ENCODE measurements around the gene SRGAP1.

DNA sequence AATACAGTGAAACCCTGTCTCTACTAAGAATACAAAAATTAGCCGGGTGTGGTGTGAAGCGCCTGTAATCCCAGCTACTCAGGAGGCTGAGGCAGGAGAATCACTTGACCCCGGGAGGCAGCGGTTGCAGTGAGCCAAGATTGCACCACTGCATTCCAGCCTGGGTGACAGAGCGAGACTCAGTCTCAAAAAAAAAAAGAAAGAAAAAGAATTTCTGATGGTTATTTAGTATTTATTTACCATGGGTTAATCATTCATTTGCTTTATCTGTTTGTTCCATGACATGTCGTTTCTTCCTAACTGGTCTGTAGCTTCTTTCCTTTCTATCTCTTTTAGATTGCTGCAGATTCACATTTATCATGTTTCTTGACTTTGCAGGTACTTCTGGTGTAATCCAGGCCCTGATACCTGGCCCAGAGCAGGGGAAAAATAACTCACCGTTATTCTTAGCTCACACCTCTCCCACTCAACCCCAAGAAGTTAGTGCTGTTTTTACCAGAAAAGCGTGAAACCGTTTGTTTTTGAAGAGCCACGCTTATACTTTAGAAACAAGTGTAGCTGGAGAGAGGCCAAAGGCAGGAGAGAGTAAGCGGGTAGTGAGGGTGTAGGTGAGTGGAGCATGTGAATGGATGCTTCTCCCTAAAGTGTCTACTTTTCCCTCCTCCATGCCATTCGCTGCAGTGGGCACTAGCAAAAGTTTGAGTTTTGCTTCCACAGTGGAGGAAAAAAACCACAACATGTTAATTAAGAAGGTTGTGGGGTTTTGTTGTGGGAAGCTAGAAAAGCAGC, 45.4 kb downstream of the SRGAP1 start:
- TF ChIP-seq, protein P1, sequence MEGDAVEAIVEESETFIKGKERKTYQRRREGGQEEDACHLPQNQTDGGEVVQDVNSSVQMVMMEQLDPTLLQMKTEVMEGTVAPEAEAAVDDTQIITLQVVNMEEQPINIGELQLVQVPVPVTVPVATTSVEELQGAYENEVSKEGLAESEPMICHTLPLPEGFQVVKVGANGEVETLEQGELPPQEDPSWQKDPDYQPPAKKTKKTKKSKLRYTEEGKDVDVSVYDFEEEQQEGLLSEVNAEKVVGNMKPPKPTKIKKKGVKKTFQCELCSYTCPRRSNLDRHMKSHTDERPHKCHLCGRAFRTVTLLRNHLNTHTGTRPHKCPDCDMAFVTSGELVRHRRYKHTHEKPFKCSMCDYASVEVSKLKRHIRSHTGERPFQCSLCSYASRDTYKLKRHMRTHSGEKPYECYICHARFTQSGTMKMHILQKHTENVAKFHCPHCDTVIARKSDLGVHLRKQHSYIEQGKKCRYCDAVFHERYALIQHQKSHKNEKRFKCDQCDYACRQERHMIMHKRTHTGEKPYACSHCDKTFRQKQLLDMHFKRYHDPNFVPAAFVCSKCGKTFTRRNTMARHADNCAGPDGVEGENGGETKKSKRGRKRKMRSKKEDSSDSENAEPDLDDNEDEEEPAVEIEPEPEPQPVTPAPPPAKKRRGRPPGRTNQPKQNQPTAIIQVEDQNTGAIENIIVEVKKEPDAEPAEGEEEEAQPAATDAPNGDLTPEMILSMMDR (IDR thresholded peaks at IDR 0.05): no peak
- TF ChIP-seq POLR2A (IDR thresholded peaks at IDR 0.05): no peak

Measured in right lobe of liver (tissue), 4 donors.